ENCODE results near the gene FLYWCH2. TPM values are rescaled to one million over a fixed set of nuclear protein-coding genes. Genes with fewer than 3 reads are reported as not detected.

The FLYWCH2 gene
- total RNA-seq (2014; rRNA removed; shearing (Covaris generic)): 30.3 and 31.8 TPM in 2 replicates
- polyA plus RNA-seq (2015; cell fraction: cytosol; rRNA removed): 64.1 and 71.9 TPM in 2 replicates
- 4.5 and 9.3 TPM in 2 replicates for polyA plus RNA-seq (2015; cell fraction: nucleus; rRNA removed)

- peak; percentile 98 for DNase-seq (ENCODE audit: low read depth, low spot score)
- in situ Hi-C loops (cut with HindIII; ENCODE audit: low pct_unique_long_range_greater_than_20kb, low sequenced_read_pairs): no loop called here
These were observed at the start of gene FLYWCH2 for GRCh38 chr16:2882650-2883457. TSS of gene FLYWCH2 (plus strand) at chr16:2883215. CDS start at chr16:2896450, 13,235 bp downstream.

- in situ Hi-C loops (cut with HindIII; ENCODE audit: low pct_unique_long_range_greater_than_20kb, low sequenced_read_pairs): no loop called here
- DNase-seq (ENCODE audit: low read depth, low spot score): no peak
These were observed 49.2 kb upstream of the FLYWCH2 start for GRCh38 chr16:2833776-2834175.

GRCh38 chr16:2834968-2835367 is 48.0 kb upstream of the FLYWCH2 start:
- no peak for DNase-seq (ENCODE audit: low read depth, low spot score)
- in situ Hi-C loops (cut with HindIII; ENCODE audit: low pct_unique_long_range_greater_than_20kb, low sequenced_read_pairs): no loop called here

GRCh38 chr16:2835638-2836493 is 47.1 kb upstream of the FLYWCH2 start:
- in situ Hi-C loops (cut with HindIII; ENCODE audit: low pct_unique_long_range_greater_than_20kb, low sequenced_read_pairs): no loop called here
- DNase-seq (ENCODE audit: low read depth, low spot score): peak; percentile 52

- in situ Hi-C loops (cut with HindIII; ENCODE audit: low pct_unique_long_range_greater_than_20kb, low sequenced_read_pairs): no loop called here
- no peak for DNase-seq (ENCODE audit: low read depth, low spot score)
These were observed 46.1 kb upstream of the FLYWCH2 start for GRCh38 chr16:2836646-2837508.

- in situ Hi-C loops (cut with HindIII; ENCODE audit: low pct_unique_long_range_greater_than_20kb, low sequenced_read_pairs): no loop called here
These were observed 44.1 kb upstream of the FLYWCH2 start for GRCh38 chr16:2838928-2839327.

GRCh38 chr16:2839650-2840450 is 43.2 kb upstream of the FLYWCH2 start:
- DNase-seq (ENCODE audit: low read depth, low spot score): no peak
- in situ Hi-C loops (cut with HindIII; ENCODE audit: low pct_unique_long_range_greater_than_20kb, low sequenced_read_pairs): no loop called here

More at GRCh38 chr16:2838928-2839327, 44.1 kb upstream of the FLYWCH2 start:
- DNase-seq (ENCODE audit: low read depth, low spot score): peak; percentile 78

- no peak for DNase-seq (ENCODE audit: low read depth, low spot score)
- in situ Hi-C loops (cut with HindIII; ENCODE audit: low pct_unique_long_range_greater_than_20kb, low sequenced_read_pairs): no loop called here
These were observed 42.1 kb upstream of the FLYWCH2 start for GRCh38 chr16:2840914-2841313.

- in situ Hi-C loops (cut with HindIII; ENCODE audit: low pct_unique_long_range_greater_than_20kb, low sequenced_read_pairs): no loop called here
- no peak for DNase-seq (ENCODE audit: low read depth, low spot score)
These were observed 41.2 kb upstream of the FLYWCH2 start for GRCh38 chr16:2841606-2842339.

GRCh38 chr16:2842340-2843000 is 40.5 kb upstream of the FLYWCH2 start:
- peak; percentile 30 for DNase-seq (ENCODE audit: low read depth, low spot score)
- in situ Hi-C loops (cut with HindIII; ENCODE audit: low pct_unique_long_range_greater_than_20kb, low sequenced_read_pairs): no loop called here

GRCh38 chr16:2843526-2843925 is 39.5 kb upstream of the FLYWCH2 start:
- no peak for DNase-seq (ENCODE audit: low read depth, low spot score)
- in situ Hi-C loops (cut with HindIII; ENCODE audit: low pct_unique_long_range_greater_than_20kb, low sequenced_read_pairs): no loop called here

- DNase-seq (ENCODE audit: low read depth, low spot score): no peak
- in situ Hi-C loops (cut with HindIII; ENCODE audit: low pct_unique_long_range_greater_than_20kb, low sequenced_read_pairs): no loop called here
These were observed 37.9 kb upstream of the FLYWCH2 start for GRCh38 chr16:2845116-2845515.

- in situ Hi-C loops (cut with HindIII; ENCODE audit: low pct_unique_long_range_greater_than_20kb, low sequenced_read_pairs): no loop called here
- DNase-seq (ENCODE audit: low read depth, low spot score): peak; percentile 59
These were observed 36.3 kb upstream of the FLYWCH2 start for GRCh38 chr16:2846511-2847310.

GRCh38 chr16:2848933-2849725 is 33.9 kb upstream of the FLYWCH2 start:
- in situ Hi-C loops (cut with HindIII; ENCODE audit: low pct_unique_long_range_greater_than_20kb, low sequenced_read_pairs): no loop called here
- DNase-seq (ENCODE audit: low read depth, low spot score): no peak

Measured in SK-MEL-5 (cell line).